ENCODE data around the gene MAN1C1. TPM values are rescaled to one million over a fixed set of nuclear protein-coding genes. Genes with fewer than 3 reads are reported as not detected.

The MAN1C1 gene
- total and polyA plus RNA-seq, 10 of the 15 experiments (the other 5 are each of a cell fraction or from before 2014, with no cell fraction given), result 0.12 to 0.56 (median 0.22) TPM; not detected in 3

- no peaks in the 10 kb centered on the region for H4K20me1 ChIP-seq (ENCODE audit: control insufficient read depth, insufficient read depth)
- no TSS peak for BruUV-seq (replicated peaks)
- RAD21 ChIA-PET (ENCODE audit: unreplicated experiment), result interaction anchor here (0.5 to 1.0 kb wide), 4 partner anchors 26 to 607 kb away, joined by 3 to 5 read pairs (median 4); partner anchors contain the start of gene PAFAH2
- 38% methylated on average over 24 of the region's 24 CpGs for WGBS (ENCODE audit: insufficient coverage, insufficient replicate concordance, low lambda C conversion rate, missing lambda C conversion rate)
- no peak overlapping the region for H3K27ac ChIP-seq (ENCODE audit: control insufficient read depth, insufficient read depth)
- no peaks in the 10 kb centered on the region for H3K79me2 ChIP-seq (ENCODE audit: control insufficient read depth, insufficient read depth, low read length)
- SMC1A ChIA-PET (ENCODE audit: uncharacterized antibody, unreplicated experiment), result interaction anchor here (0.7 to 1.6 kb wide), 4 partner anchors 11 to 314 kb away, joined by 4 to 5 read pairs (median 4); partner anchors contain the start of gene PAFAH2
- no peak overlapping the region for H3K4me2 ChIP-seq (ENCODE audit: control insufficient read depth, insufficient read depth)
- no peak overlapping the region for H2AFZ ChIP-seq (ENCODE audit: control insufficient read depth, low read depth, low read length)
- no peaks in the 10 kb centered on the region for H3K27me3 ChIP-seq (replicated peaks in 1 of 2; ENCODE audit: control insufficient read depth in 2 of 2, insufficient read depth in 2 of 2, low read length in 1 of 2)
- peaks cover 11% of the 10 kb centered on the region for H3K4me1 ChIP-seq (ENCODE audit: control insufficient read depth, insufficient read depth, low read length)
- no peak for TF ChIP-seq ZNF384 (IDR thresholded peaks at IDR 0.05; ENCODE audit: borderline replicate concordance, low read depth, low read length)
- peak; percentile 18 to 45 (median 39); a peak in 3 of 6 replicates for TF ChIP-seq CTCF (IDR thresholded peaks at IDR 0.05 in 2 of 3, conservative IDR thresholded peaks at IDR 0.05 in 1 of 3; ENCODE audit: control insufficient read depth in 2 of 3, extremely low read depth in 1 of 3, insufficient read depth in 1 of 3, low read depth in 3 of 3, low read length in 3 of 3)
- no peaks in the 10 kb centered on the region for H3K36me3 ChIP-seq (ENCODE audit: control insufficient read depth in 2 of 2, insufficient read depth in 2 of 2, low read length in 1 of 2)
- FAIRE-seq (no peak), ATAC-seq (peak; percentile 45), DNase-seq (ENCODE audit: low read depth, low spot score) (no peak)
- H3K4me3 ChIP-seq, result no peak overlapping the region
- CTCF ChIA-PET, result interaction anchor here (0.7 to 8.1 kb wide), 6 partner anchors 15 to 205 kb away, joined by 3 to 63 read pairs (median 5); partner anchors contain the start of genes PAFAH2 and SELENON
- POLR2A ChIA-PET, result no interaction called here
- intact Hi-C loops (cut with micrococcal nuclease; ENCODE audit: unreplicated experiment) (loop anchor here (5.0 kb wide), 1 partner anchor 292 kb away; no protein-coding TSS in a partner anchor), in situ Hi-C loops (cut with MboI) (loop anchor here (5.0 to 25.0 kb wide), 2 partner anchors 402 to 577 kb away; partner anchors contain the start of gene RHCE)
- H3K9me3 ChIP-seq (replicated peaks; ENCODE audit: control insufficient read depth, insufficient read depth, low read length), result no peaks in the 10 kb centered on the region
- no peak overlapping the region for H3K9ac ChIP-seq (ENCODE audit: control insufficient read depth, insufficient read depth, low read length)
These were observed 197.3 kb downstream of the MAN1C1 start for GRCh38 chr1:25813734-25814471.

Data from GM12878 (cell line).